Measurements from ENCODE around the gene CORO7.

DNA sequence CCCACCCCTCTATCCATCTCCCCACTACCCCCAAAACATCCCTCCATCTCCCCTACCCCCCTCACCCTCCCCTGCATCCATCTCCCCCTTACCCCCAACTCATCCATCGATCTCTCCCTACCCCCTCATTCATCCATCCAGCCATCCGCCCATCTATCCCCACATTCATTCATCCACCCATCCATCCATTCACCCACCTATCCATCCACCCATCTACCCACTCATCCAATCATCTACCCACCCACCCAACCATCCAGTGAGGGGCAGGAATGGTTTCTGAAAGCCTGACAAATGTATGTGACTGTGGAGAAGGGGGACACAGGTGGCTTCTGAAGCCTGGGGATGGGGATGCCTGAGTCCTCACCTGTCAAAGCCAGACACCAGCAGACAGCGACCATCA lies 56.5 kb downstream of the CORO7 start:
- TF ChIP-seq POLR2A (IDR thresholded peaks at IDR 0.05; ENCODE audit: extremely low read depth, insufficient read length) = no peak
- TF ChIP-seq, protein P1, sequence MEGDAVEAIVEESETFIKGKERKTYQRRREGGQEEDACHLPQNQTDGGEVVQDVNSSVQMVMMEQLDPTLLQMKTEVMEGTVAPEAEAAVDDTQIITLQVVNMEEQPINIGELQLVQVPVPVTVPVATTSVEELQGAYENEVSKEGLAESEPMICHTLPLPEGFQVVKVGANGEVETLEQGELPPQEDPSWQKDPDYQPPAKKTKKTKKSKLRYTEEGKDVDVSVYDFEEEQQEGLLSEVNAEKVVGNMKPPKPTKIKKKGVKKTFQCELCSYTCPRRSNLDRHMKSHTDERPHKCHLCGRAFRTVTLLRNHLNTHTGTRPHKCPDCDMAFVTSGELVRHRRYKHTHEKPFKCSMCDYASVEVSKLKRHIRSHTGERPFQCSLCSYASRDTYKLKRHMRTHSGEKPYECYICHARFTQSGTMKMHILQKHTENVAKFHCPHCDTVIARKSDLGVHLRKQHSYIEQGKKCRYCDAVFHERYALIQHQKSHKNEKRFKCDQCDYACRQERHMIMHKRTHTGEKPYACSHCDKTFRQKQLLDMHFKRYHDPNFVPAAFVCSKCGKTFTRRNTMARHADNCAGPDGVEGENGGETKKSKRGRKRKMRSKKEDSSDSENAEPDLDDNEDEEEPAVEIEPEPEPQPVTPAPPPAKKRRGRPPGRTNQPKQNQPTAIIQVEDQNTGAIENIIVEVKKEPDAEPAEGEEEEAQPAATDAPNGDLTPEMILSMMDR (IDR thresholded peaks at IDR 0.05; ENCODE audit: low read depth, low read length) = no peak

Data from NB4 (cell line).